K562 (cell line): ENCODE data around the gene ACER3. TPM values are rescaled to one million over a fixed set of nuclear protein-coding genes. Genes with fewer than 3 reads are reported as not detected.
A peak's percentile ranks its signal among the peaks of the same experiment; 100 is the strongest.

Source experiments
- BCOR ChIP-seq: fragments of 450-650 bp; IDR thresholded peaks from 2 replicates; pipeline ENCODE4 v1.6.1; 2016
- CREBBP ChIP-seq: IDR thresholded peaks from one replicate; pipeline ENCODE4 v1.6.1; 2012; ENCODE audit warnings: low read depth, mild to moderate bottlenecking, control low read depth, inconsistent platforms, low read length
- DDX20 ChIP-seq: fragments of 450-650 bp; IDR thresholded peaks from 2 replicates; pipeline ENCODE4 v1.6.1; 2016; ENCODE audit warnings: missing genetic modification characterization, low read depth, mild to moderate bottlenecking, missing compliant biosample characterization, moderate library complexity
- HMGN3 ChIP-seq: IDR thresholded peaks from 2 replicates; pipeline ENCODE4 v1.6.1; 2011; ENCODE audit warnings: borderline replicate concordance, low read depth, mild to moderate bottlenecking, mixed read lengths, low read length; ENCODE audit not compliant: insufficient read length; ENCODE audit errors: extremely low read depth
- ILF3 ChIP-seq: fragments of 450-650 bp; IDR thresholded peaks from 2 replicates; pipeline ENCODE4 v1.6.1; 2018; ENCODE audit warnings: antibody characterized with exemption, mild to moderate bottlenecking, moderate library complexity, borderline replicate concordance
- IRF2 ChIP-seq: sonication (generic); formaldehyde crosslinking; IDR thresholded peaks from 2 replicates; pipeline ENCODE4 v1.8.1; 2022; ENCODE audit warnings: mild to moderate bottlenecking, missing genetic modification reagents
- MCM3 ChIP-seq: fragments of 450-650 bp; IDR thresholded peaks from 2 replicates; pipeline ENCODE4 v1.6.1; 2016
- MYNN ChIP-seq, 2 experiments: sonication (generic); formaldehyde crosslinking in 1 of 2; IDR thresholded peaks; 2 replicates each; pipeline versions ENCODE4 v1.5.0 to v1.6.1; 2016 to 2020; ENCODE audit warnings: antibody characterized with exemption in 1 of 2, missing genetic modification reagents in 1 of 2
- POLR2B ChIP-seq: fragments of 450-650 bp; IDR thresholded peaks from 2 replicates; pipeline ENCODE4 v1.6.1; 2018; ENCODE audit warnings: low read depth; ENCODE audit not compliant: partially characterized antibody
- RFX5 ChIP-seq: IDR thresholded peaks from 2 replicates; pipeline ENCODE4 v1.6.1; 2011; ENCODE audit warnings: low read depth, mild to moderate bottlenecking, improper control_type of control experiment, low read length
- SMAD2 ChIP-seq: fragments of 150-350 bp; IDR thresholded peaks from 2 replicates; pipeline ENCODE4 v1.6.1; 2014; ENCODE audit warnings: low read depth, mild to moderate bottlenecking, low read length
- TBL1XR1 ChIP-seq, 2 experiments: IDR thresholded peaks; 2 replicates each; pipeline ENCODE4 v1.6.1; 2012; ENCODE audit warnings: improper control_type of control experiment in 2 of 2, low read length in 2 of 2, mild to moderate bottlenecking in 1 of 2
- USF2 ChIP-seq: sonication (generic); formaldehyde crosslinking; IDR thresholded peaks from 2 replicates; pipeline ENCODE4 v1.5.0; 2020; ENCODE audit warnings: missing genetic modification reagents
- ZNF239 ChIP-seq: fragments of 250-450 bp; sonication (Bioruptor Pico); IDR thresholded peaks from 2 replicates; pipeline ENCODE4 v1.4.0; 2020; ENCODE audit warnings: mild to moderate bottlenecking
- ZNF79 ChIP-seq: fragments of 250-450 bp; sonication (Bioruptor Pico); IDR thresholded peaks from 2 replicates; pipeline ENCODE4 v1.4.0; 2020; ENCODE audit warnings: low read depth, mild to moderate bottlenecking, moderate library complexity
- polyA plus RNA-seq, 8 experiments: library from polyadenylated mRNA; depleted of rRNA in 4 of 8; stranded (reverse) in 5 of 8; unstranded in 3 of 8; fragments of >200 nt; fragmentation: Nextera tagmentation in 2 of 8; fragmentation: Illumina TruSeq in 1 of 8; extraction: Ambion mirVana in 2 of 8; extraction: Trizol in 1 of 8; gene quantifications; 2 replicates each; pipeline versions ENCODE4 v1.2.1 to v1.2.3, GENCODE V29; 2011 to 2014; ENCODE audit warnings: inconsistent platforms in 1 of 8, missing spikeins in 1 of 8
- total RNA-seq, 7 experiments: library from RNA; depleted of rRNA in 6 of 7; stranded (reverse); fragments of >200 nt in 6 of 7; fragmentation: Illumina TruSeq in 2 of 7; extraction: Trizol in 2 of 7; gene quantifications; 2 replicates each; pipeline versions ENCODE4 v1.2.1 to v1.2.3, GENCODE V29; 2011 to 2021; ENCODE audit warnings: low replicate concordance in 1 of 7
- TF ChIP-seq, protein P1 (sequence below): fragments of 150-350 bp; IDR thresholded peaks from 2 replicates; pipeline ENCODE4 v1.6.1; 2014; ENCODE audit warnings: low read depth, mild to moderate bottlenecking, low read length, borderline replicate concordance
- TF ChIP-seq, protein P2 (sequence below), 2 experiments: fragments of 250-450 bp in 1 of 2; fragments of 450-650 bp in 1 of 2; sonication (Bioruptor Pico) in 1 of 2; IDR thresholded peaks; 2 replicates each; pipeline versions ENCODE4 v1.6.1 to v1.8.0; 2016 to 2021; ENCODE audit warnings: mild to moderate bottlenecking in 2 of 2, moderate library complexity in 2 of 2, missing compliant biosample characterization in 1 of 2, missing genetic modification characterization in 1 of 2
- TF ChIP-seq, protein P3 (sequence below): fragments of 250-450 bp; sonication (Bioruptor Pico); IDR thresholded peaks from 2 replicates; pipeline ENCODE4 v1.8.0; 2021; ENCODE audit warnings: moderate library complexity, mild to moderate bottlenecking, inconsistent platforms

Gene ACER3
- total and polyA plus RNA-seq, 9 of the 15 experiments (the other 6 are each of a cell fraction or from before 2014, with no cell fraction given) = 2.0 to 23.8 (median 9.5) TPM

DNA sequence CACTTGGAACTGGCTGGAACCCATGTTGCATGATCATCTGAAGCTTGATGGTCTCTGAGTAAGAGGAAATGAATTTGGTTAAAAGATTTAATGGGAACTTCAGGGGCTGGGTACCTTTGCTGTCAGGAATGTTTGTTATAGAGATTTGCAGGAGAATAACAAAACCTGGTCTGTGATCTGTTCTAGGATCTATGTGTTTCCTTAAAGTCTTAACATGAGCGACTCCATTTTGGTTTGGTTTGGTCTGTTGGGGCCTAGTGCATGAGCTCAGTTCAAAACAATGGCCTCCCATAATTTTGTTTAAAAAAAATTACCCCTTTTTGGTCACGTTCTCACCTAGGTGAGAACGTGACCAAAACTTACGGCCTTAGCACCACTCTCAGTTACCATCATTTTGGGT is 49.5 kb upstream of the ACER3 start (continued):
- TF ChIP-seq, protein P1, sequence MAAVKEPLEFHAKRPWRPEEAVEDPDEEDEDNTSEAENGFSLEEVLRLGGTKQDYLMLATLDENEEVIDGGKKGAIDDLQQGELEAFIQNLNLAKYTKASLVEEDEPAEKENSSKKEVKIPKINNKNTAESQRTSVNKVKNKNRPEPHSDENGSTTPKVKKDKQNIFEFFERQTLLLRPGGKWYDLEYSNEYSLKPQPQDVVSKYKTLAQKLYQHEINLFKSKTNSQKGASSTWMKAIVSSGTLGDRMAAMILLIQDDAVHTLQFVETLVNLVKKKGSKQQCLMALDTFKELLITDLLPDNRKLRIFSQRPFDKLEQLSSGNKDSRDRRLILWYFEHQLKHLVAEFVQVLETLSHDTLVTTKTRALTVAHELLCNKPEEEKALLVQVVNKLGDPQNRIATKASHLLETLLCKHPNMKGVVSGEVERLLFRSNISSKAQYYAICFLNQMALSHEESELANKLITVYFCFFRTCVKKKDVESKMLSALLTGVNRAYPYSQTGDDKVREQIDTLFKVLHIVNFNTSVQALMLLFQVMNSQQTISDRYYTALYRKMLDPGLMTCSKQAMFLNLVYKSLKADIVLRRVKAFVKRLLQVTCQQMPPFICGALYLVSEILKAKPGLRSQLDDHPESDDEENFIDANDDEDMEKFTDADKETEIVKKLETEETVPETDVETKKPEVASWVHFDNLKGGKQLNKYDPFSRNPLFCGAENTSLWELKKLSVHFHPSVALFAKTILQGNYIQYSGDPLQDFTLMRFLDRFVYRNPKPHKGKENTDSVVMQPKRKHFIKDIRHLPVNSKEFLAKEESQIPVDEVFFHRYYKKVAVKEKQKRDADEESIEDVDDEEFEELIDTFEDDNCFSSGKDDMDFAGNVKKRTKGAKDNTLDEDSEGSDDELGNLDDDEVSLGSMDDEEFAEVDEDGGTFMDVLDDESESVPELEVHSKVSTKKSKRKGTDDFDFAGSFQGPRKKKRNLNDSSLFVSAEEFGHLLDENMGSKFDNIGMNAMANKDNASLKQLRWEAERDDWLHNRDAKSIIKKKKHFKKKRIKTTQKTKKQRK = no peak
- TF ChIP-seq CREBBP (no peak), USF2 (no peak), SMAD2 (no peak), RFX5 (no peak), DDX20 (tag) (peak; percentile 34; the same call in 1 of the 2 replicates), HMGN3 (no peak), MYNN (IDR thresholded peaks at IDR 0.05) (no peak), MYNN (CRISPR knock-in tag; IDR thresholded peaks at IDR 0.05) (no peak), ZNF239 (CRISPR knock-in tag) (no peak), ZNF79 (CRISPR knock-in tag) (no peak), MCM3 (no peak), IRF2 (CRISPR knock-in tag) (no peak), BCOR (no peak), TBL1XR1 (IDR thresholded peaks at IDR 0.05; ENCODE audit: low read length in 2 of 2) (no peak), ILF3 (no peak), POLR2B (no peak)
- TF ChIP-seq, protein P2, sequence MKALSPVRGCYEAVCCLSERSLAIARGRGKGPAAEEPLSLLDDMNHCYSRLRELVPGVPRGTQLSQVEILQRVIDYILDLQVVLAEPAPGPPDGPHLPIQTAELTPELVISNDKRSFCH (CRISPR knock-in tag; IDR thresholded peaks at IDR 0.05) = no peak
- TF ChIP-seq, protein P2 (tag; IDR thresholded peaks at IDR 0.05) = peak; percentile 46; the same call in 1 of the 2 replicates
- TF ChIP-seq, protein P3, sequence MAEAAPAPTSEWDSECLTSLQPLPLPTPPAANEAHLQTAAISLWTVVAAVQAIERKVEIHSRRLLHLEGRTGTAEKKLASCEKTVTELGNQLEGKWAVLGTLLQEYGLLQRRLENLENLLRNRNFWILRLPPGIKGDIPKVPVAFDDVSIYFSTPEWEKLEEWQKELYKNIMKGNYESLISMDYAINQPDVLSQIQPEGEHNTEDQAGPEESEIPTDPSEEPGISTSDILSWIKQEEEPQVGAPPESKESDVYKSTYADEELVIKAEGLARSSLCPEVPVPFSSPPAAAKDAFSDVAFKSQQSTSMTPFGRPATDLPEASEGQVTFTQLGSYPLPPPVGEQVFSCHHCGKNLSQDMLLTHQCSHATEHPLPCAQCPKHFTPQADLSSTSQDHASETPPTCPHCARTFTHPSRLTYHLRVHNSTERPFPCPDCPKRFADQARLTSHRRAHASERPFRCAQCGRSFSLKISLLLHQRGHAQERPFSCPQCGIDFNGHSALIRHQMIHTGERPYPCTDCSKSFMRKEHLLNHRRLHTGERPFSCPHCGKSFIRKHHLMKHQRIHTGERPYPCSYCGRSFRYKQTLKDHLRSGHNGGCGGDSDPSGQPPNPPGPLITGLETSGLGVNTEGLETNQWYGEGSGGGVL (CRISPR knock-in tag) = no peak
